Caco-2 (cell line): ENCODE measurements around the gene PRR23C. TPM values are rescaled to one million over a fixed set of nuclear protein-coding genes. Genes with fewer than 3 reads are reported as not detected.

Source experiments
- BruUV-seq: library from RNA; stranded (reverse); fragments of 400-500 nt; replicated peaks from 2 replicates; lab custom pipeline; 2021; lab: Mats Ljungman, UMichigan
- CTCF ChIA-PET: fragments of 300-600 bp; sonication (Branson Sonifier 250); formaldehyde crosslinking; loops from one replicate; lab custom pipeline; 2022; ENCODE audit warnings: antibody characterized with exemption; lab: Charles Lee
- POLR2A ChIA-PET: fragments of 300-600 bp; sonication (Branson Sonifier 250); formaldehyde crosslinking; loops from one replicate; lab custom pipeline; 2022; ENCODE audit warnings: antibody characterized with exemption; lab: Charles Lee
- DNase-seq, 2 experiments: peaks; one replicate each; pipeline versions ENCODE4 v3.0.0 to v3.0.0-alpha.2; 2020 to 2022
- H3K27me3 ChIP-seq: replicated peaks from 2 replicates; pipeline ENCODE4 v1.6.0; 2011; ENCODE audit warnings: low read length; ENCODE audit not compliant: control insufficient read depth, insufficient read depth
- H3K36me3 ChIP-seq: 2 replicates; pipeline ENCODE4 v1.5.1; 2011; ENCODE audit warnings: low read length; ENCODE audit not compliant: control insufficient read depth, insufficient read depth
- H3K4me1 ChIP-seq: fragments of 250-450 bp; sonication (Bioruptor Pico); 2 replicates; pipeline ENCODE4 v1.5.1; 2020; ENCODE audit warnings: mild to moderate bottlenecking
- H3K4me3 ChIP-seq: 2 replicates; pipeline ENCODE4 v1.5.1; 2011; ENCODE audit warnings: low read depth, mild to moderate bottlenecking, control low read depth, low read length
- H3K9me3 ChIP-seq: fragments of 250-450 bp; sonication (Bioruptor Pico); 2 replicates; pipeline ENCODE4 v1.5.1; 2020; ENCODE audit warnings: mild to moderate bottlenecking, moderate library complexity
- H3K27ac Mint-ChIP-seq: one replicate; pipeline ENCODE4 v1.8.0; 2022; ENCODE audit warnings: mixed read lengths; ENCODE audit not compliant: unreplicated experiment
- H3K27me3 Mint-ChIP-seq: one replicate; pipeline ENCODE4 v1.8.0; 2022; ENCODE audit warnings: mixed read lengths; ENCODE audit not compliant: insufficient read depth, unreplicated experiment
- H3K36me3 Mint-ChIP-seq: one replicate; pipeline ENCODE4 v1.8.0; 2022; ENCODE audit warnings: mild to moderate bottlenecking, mixed read lengths; ENCODE audit not compliant: insufficient read depth, unreplicated experiment
- H3K4me1 Mint-ChIP-seq: one replicate; pipeline ENCODE4 v1.8.0; 2022; ENCODE audit warnings: low read depth, mixed read lengths; ENCODE audit not compliant: unreplicated experiment
- H3K4me3 Mint-ChIP-seq: one replicate; pipeline ENCODE4 v1.8.0; 2022; ENCODE audit warnings: mild to moderate bottlenecking, moderate library complexity, mixed read lengths; ENCODE audit not compliant: unreplicated experiment
- H3K9me3 Mint-ChIP-seq: one replicate; pipeline ENCODE4 v1.8.0; 2022; ENCODE audit warnings: mixed read lengths; ENCODE audit not compliant: unreplicated experiment
- CTCF ChIP-seq, 2 experiments: fragments of 200-600 bp in 1 of 2; IDR thresholded peaks; 1 replicate in 1 of 2; 2 replicates in 1 of 2; pipeline versions ENCODE4 v1.5.1 to v1.8.0; 2011 to 2022; ENCODE audit warnings: antibody characterized with exemption in 1 of 2, control low read depth in 1 of 2, inconsistent platforms in 1 of 2, low read depth in 1 of 2, low read length in 1 of 2, mild to moderate bottlenecking in 1 of 2, moderate library complexity in 1 of 2; ENCODE audit not compliant: insufficient read depth in 1 of 2, severe bottlenecking in 1 of 2, unreplicated experiment in 1 of 2
- intact Hi-C: fragments of 100-400 bp; cut with micrococcal nuclease; formaldehyde crosslinking; loops from one replicate; pipeline ENCODE4 v1.10.0; 2022; ENCODE audit not compliant: unreplicated experiment
- total RNA-seq: library from RNA; stranded (reverse); gene quantifications from 2 replicates; pipeline ENCODE4 v1.2.3, GENCODE V29; 2022

The PRR23C gene
- total RNA-seq, 1 experiment from 2014 or later: not detected

GRCh38 chr3:139024968-139025367, 19.7 kb downstream of the PRR23C start:
- Histone ChIP-seq H3K27me3 (no peaks in the 10 kb centered on the region), H3K9me3 (no peaks in the 10 kb centered on the region), H3K36me3 (no peaks in the 10 kb centered on the region), H3K4me3 (no peak overlapping the region), H3K4me1 (no peaks in the 10 kb centered on the region)
- H3K27ac Mint-ChIP-seq: no peak overlapping the region
- ChIA-PET POLR2A (no interaction called here), CTCF (no interaction called here)
- intact Hi-C loops: no loop called here
- H3K4me1 Mint-ChIP-seq: no peaks in the 10 kb centered on the region
- no peak overlapping the region for H3K4me3 Mint-ChIP-seq
- H3K36me3 Mint-ChIP-seq: no peaks in the 10 kb centered on the region
- DNase-seq: no peak
- peaks cover 3% of the 10 kb centered on the region for H3K27me3 Mint-ChIP-seq
- BruUV-seq: no TSS peak
- peaks cover 5% of the 10 kb centered on the region for H3K9me3 Mint-ChIP-seq
- TF ChIP-seq CTCF (IDR thresholded peaks at IDR 0.05; ENCODE audit: insufficient read depth in 1 of 2, low read depth in 1 of 2, low read length in 1 of 2, severe bottlenecking in 1 of 2, unreplicated experiment in 1 of 2): no peak

GRCh38 chr3:139020868-139021234, 23.8 kb downstream of the PRR23C start, which contains the start of gene PRR23B:
TSS of gene PRR23B (minus strand) at chr3:139020926. CDS start at chr3:139020661, 265 bp downstream.
- no TSS peak for BruUV-seq
- no peak within 1 kb of the TSS for H3K27ac Mint-ChIP-seq
- Histone ChIP-seq H3K36me3 (no peaks in the 10 kb centered on the region), H3K9me3 (no peaks in the 10 kb centered on the region), H3K27me3 (no peaks in the 10 kb centered on the region), H3K4me1 (no peaks in the 10 kb centered on the region), H3K4me3 (no peak within 1 kb of the TSS)
- intact Hi-C loops: no loop called here
- no peak for DNase-seq
- POLR2A ChIA-PET: no interaction called here
- H3K27me3 Mint-ChIP-seq: peaks cover 6% of the 10 kb centered on the region
- TF ChIP-seq CTCF (IDR thresholded peaks at IDR 0.05; ENCODE audit: insufficient read depth in 1 of 2, low read depth in 1 of 2, low read length in 1 of 2, severe bottlenecking in 1 of 2, unreplicated experiment in 1 of 2): no peak
- no peaks in the 10 kb centered on the region for H3K36me3 Mint-ChIP-seq
- H3K4me1 Mint-ChIP-seq: no peaks in the 10 kb centered on the region
- peaks cover 8% of the 10 kb centered on the region for H3K9me3 Mint-ChIP-seq
- H3K4me3 Mint-ChIP-seq: no peak within 1 kb of the TSS
- CTCF ChIA-PET: interaction anchor here (0.7 kb wide), 1 partner anchor 11 kb away, joined by 5 read pairs; no protein-coding TSS in a partner anchor

- no peak overlapping the region for H3K4me3 Mint-ChIP-seq
- Histone ChIP-seq H3K4me1 (no peaks in the 10 kb centered on the region), H3K9me3 (no peaks in the 10 kb centered on the region), H3K4me3 (no peak overlapping the region), H3K36me3 (no peaks in the 10 kb centered on the region), H3K27me3 (no peaks in the 10 kb centered on the region)
- TF ChIP-seq CTCF (IDR thresholded peaks at IDR 0.05; ENCODE audit: insufficient read depth in 1 of 2, low read depth in 1 of 2, low read length in 1 of 2, severe bottlenecking in 1 of 2, unreplicated experiment in 1 of 2): no peak
- ChIA-PET POLR2A (no interaction called here), CTCF (no interaction called here)
- no peaks in the 10 kb centered on the region for H3K36me3 Mint-ChIP-seq
- no peak for DNase-seq
- intact Hi-C loops: no loop called here
- no TSS peak for BruUV-seq
- no peak overlapping the region for H3K27ac Mint-ChIP-seq
- peaks cover 9% of the 10 kb centered on the region for H3K27me3 Mint-ChIP-seq
- no peaks in the 10 kb centered on the region for H3K4me1 Mint-ChIP-seq
- peaks cover 8% of the 10 kb centered on the region for H3K9me3 Mint-ChIP-seq
Measured at GRCh38 chr3:139020036-139020867, 24.4 kb downstream of the PRR23C start.
